Glomerular endothelial cell (primary cell): ENCODE data around the gene OR51B4. TPM values are rescaled to one million over a fixed set of nuclear protein-coding genes. Genes with fewer than 3 reads are reported as not detected.
"Not testable (repeated sequence)": the region's sequence is repeated elsewhere in the genome, so short reads cannot be mapped to it uniquely, and the experiment has no call there.

Experiments used
- DNase-seq: peaks from one replicate; pipeline ENCODE4 v3.0.0-alpha.2; 2011; ENCODE audit warnings: low read depth, low spot score; ENCODE audit errors: extremely low read depth
- total RNA-seq: library from RNA; depleted of rRNA; stranded (reverse); fragments of >200 nt; gene quantifications from 2 replicates; pipeline ENCODE4 v1.2.3, GENCODE V29; 2015

OR51B4 gene
- total RNA-seq, 1 donor from 2014 or later, result not detected

- no peak for DNase-seq
Observed at GRCh38 chr11:5276697-5277096, 25.0 kb downstream of the OR51B4 start.

- DNase-seq, result no peak
Observed at GRCh38 chr11:5275369-5276110, 26.2 kb downstream of the OR51B4 start.

DNA sequence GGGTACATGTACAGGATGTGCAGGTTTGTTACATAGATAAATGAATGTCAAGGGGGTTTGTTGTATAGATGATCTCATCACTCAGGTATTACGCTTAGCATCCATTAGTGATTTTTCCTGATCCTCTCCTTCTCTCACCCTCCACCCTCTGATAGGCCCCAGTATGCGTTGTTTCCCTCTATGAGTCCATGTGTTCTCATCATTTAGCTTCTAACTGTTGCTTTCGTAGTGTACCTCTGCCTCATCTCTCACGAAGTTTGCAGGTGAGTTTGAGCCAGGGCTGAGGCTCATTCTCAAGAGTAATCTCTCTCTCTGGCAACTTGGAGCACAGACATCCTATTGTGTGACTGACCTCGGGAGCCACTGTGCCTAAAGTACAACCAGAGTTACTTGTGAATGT is 27.4 kb downstream of the OR51B4 start:
- DNase-seq, result no peak

- no peak for DNase-seq
Observed at GRCh38 chr11:5272395-5273017, 29.2 kb downstream of the OR51B4 start.

DNA sequence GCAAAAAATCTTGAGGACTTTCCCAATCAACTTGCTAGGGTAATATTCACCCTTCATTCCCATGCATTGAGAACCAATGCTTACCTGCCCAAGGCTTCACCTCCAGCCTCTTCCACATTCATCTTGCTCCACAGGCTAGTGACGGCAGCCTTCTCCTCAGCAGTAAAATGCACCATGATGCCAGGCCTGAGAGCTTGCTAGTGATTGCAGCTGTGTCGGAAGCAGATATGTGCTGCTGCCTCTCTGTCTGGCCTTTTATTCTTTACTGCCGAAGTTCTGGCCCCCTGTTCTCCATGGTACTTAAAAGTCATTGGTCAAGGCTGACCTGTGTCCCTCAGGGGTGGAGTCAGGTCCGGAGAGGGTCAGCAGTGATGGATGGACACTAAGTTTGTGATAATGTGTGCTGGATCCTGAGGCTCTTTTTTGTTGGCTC is 32.0 kb downstream of the OR51B4 start, which contains the start of gene HBE1:
Gene HBE1, minus strand, starts transcription at position 231 of the 433 bp plus-strand sequence. Its CDS starts 55 bp downstream, at position 176.
- DNase-seq, result no peak

- no peak for DNase-seq
Observed at GRCh38 chr11:5267033-5267563, 34.6 kb downstream of the OR51B4 start.

DNA sequence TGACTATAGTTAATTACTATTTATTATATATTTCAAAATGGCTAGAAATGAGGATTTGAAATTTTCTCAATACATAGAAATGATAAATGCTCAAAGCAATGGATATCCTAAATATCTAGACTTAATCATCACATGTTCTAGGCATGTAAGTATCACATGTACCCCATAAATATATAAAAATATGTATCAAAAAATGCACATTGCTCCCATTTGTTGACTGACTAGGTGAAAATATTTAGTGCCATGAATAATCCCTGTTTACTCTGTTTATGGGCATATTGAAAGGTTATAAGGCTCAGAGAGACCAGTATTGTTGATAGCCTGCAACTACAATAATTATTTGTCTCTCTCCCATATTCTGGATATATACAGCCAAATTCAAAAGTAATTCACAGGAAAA is 35.1 kb downstream of the OR51B4 start:
- DNase-seq, result no peak

DNA sequence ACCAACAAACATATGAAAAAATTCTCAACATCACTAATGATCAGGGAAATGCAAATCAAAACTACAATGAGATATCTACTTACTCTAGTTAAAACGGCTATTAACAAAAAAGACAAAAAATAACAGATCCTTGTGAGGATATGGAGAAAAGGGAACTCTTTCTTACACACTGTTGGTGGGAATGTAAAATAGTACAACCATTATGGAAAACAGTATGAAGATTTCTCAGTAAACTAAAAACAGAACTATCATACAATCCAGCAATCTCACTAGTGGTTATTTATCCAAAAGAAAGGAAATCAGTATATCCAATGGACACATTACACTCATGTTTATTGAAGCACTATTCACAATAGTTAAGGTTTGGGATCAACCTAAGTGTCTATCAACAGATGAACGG is 35.9 kb downstream of the OR51B4 start:
- DNase-seq, result no peak

GRCh38 chr11:5258543-5259262 is 43.0 kb downstream of the OR51B4 start:
- DNase-seq, result no peak

DNA sequence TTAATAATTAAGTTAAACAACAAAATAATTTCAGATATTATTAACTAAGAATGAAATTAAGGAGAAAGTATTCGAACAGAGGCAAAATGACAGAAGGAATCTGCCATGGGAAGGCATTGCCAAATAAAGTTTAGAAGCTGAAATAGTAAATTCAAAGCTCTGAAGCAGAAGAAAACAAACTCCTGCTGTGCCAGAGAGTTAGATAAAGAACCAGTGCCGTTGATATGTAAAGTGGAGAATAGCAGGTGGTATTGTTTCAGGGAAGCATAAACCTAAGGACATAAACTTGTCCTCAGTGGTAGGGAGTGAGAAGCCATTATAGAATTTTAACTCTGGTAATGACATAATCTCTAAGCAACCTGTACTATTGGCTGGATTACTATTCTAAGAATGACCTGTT is 44.5 kb downstream of the OR51B4 start:
- DNase-seq, result no peak

DNA sequence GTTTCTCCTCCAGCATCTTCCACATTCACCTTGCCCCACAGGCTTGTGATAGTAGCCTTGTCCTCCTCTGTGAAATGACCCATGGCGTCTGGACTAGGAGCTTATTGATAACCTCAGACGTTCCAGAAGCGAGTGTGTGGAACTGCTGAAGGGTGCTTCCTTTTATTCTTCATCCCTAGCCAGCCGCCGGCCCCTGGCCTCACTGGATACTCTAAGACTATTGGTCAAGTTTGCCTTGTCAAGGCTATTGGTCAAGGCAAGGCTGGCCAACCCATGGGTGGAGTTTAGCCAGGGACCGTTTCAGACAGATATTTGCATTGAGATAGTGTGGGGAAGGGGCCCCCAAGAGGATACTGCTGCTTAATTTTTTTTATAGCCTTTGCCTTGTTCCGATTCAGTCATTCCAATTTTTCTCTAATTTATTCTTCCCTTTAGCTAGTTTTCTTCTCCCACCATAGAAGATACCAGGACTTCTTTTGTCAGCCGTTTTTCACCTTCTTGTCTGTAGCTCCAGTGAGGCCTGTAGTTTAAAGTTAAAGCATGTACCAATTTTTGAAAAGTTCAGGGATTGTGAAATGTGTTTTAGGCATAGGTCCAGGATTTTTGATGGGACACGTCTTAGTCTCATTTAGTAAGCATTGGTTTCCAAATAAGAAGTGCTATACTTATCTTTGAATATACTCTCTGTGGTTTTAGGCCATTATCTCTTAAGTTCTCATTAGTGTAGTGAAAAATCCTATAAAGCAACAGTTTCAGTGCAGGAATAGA is 46.9 kb downstream of the OR51B4 start, which contains the start of gene HBG2:
Gene HBG2, minus strand, starts transcription at position 136 of the 768 bp plus-strand sequence. Its CDS starts 53 bp downstream, at position 83.
- DNase-seq, result not testable (repeated sequence)

- DNase-seq, result not testable (repeated sequence)
Observed at GRCh38 chr11:5254023-5254422, 47.7 kb downstream of the OR51B4 start.

DNA sequence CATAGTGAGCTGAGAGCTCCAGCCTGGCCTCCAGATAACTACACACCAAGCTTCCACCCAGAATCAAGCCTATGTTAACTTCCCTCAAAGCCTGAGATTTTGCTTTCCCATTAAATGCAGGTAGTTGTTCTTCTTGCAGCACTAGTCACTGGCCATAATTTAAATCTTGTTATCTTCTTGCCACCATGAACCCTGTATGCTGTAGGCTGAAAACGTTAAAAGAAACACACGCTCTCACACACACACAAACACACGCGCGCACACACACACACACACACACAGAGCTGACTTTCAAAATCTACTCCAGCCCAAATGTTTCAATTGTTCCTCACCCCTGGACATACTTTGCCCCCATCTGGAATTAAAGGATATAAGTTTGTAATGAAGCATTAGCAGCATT is 48.3 kb downstream of the OR51B4 start:
- not testable (repeated sequence) for DNase-seq

- no peak for DNase-seq
Observed at GRCh38 chr11:5252919-5253265, 48.9 kb downstream of the OR51B4 start.

- no peak for DNase-seq
Observed at GRCh38 chr11:5252192-5252918, 49.4 kb downstream of the OR51B4 start.

DNA sequence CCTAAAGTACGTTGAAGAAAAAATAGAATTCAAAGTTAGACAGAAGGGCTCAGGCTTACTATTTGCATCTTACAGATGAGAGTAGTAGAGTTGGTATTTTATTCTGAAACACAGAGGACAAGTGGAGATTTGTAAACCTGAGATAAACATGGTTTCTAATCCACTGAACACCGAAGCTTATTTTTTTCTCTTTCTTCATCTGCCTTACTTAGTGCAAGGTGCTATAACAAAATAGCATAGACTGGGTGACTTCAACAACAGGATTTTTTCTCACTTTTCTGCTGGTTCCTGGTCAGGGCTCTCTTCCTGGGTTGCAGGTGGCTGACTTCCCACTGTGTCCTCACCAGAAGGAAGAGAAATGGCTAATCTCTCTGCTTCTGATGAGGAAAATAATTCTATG is 50.0 kb downstream of the OR51B4 start:
- no peak for DNase-seq
